Measurements from ENCODE around the gene PFDN2.
A peak's percentile ranks its signal among the peaks of the same experiment; 100 is the strongest.

Gene PFDN2

DNA sequence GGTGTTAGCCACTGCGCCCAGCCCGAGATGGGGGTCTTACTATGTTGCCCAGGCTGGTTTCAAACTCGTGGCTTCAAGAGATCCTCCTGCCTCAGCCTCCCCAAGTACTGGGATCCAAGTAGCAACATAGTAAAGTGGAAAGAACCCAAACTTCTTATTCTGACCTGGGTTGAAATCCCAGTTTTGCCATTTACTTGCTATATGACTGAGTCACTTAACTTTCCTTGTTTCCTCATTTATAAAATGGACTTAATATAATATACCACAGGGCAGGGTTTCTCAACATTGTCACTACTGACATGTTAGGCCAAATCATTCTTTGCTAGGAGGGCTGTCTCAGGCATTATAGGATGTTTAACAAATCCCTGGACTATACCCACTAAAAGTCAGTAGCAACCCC is 6.7 kb downstream of the PFDN2 start:
- TF ChIP-seq, protein P1, sequence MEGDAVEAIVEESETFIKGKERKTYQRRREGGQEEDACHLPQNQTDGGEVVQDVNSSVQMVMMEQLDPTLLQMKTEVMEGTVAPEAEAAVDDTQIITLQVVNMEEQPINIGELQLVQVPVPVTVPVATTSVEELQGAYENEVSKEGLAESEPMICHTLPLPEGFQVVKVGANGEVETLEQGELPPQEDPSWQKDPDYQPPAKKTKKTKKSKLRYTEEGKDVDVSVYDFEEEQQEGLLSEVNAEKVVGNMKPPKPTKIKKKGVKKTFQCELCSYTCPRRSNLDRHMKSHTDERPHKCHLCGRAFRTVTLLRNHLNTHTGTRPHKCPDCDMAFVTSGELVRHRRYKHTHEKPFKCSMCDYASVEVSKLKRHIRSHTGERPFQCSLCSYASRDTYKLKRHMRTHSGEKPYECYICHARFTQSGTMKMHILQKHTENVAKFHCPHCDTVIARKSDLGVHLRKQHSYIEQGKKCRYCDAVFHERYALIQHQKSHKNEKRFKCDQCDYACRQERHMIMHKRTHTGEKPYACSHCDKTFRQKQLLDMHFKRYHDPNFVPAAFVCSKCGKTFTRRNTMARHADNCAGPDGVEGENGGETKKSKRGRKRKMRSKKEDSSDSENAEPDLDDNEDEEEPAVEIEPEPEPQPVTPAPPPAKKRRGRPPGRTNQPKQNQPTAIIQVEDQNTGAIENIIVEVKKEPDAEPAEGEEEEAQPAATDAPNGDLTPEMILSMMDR (conservative IDR thresholded peaks at IDR 0.05; ENCODE audit: low read depth, low read length), result no peak
- Histone ChIP-seq H3K27ac (no peak overlapping the region), H3K27me3 (ENCODE audit: insufficient read depth, low read depth) (no peaks in the 10 kb centered on the region), H3K4me1 (ENCODE audit: low read depth, poor library complexity, severe bottlenecking) (peaks cover 45% of the 10 kb centered on the region), H4K20me1 (ENCODE audit: insufficient read depth) (peaks cover 45% of the 10 kb centered on the region), H3K36me3 (ENCODE audit: insufficient read depth) (no peaks in the 10 kb centered on the region; the same call in 1 of the 2 replicates), H2AFZ (ENCODE audit: low read depth) (no peak overlapping the region), H3K4me2 (no peak overlapping the region), H3K79me2 (ENCODE audit: insufficient read depth, low read depth) (peaks cover 95% of the 10 kb centered on the region), H3K9ac (no peak overlapping the region), H3K4me3 (IDR thresholded peaks at IDR 0.05; ENCODE audit: insufficient read depth, low read depth, low read length) (no peak overlapping the region)

DNA sequence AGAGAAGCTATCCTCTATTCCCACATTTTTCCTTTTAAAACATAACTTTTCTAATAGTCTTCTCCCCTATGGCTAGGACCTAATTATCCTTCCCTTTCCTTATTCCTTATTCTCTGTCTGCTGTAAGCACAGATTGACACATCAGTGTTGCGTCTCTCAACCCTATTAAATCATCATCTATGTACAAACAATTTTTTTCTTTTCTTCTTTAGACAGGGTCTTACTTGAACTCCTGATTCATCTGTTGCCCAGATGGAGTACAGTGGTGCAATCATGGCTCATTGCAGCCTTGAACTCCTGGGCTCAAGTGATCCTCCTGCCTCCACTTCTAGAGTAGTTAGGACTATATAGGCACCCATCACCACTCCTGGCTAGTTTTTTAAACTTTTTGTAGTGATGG is 11.4 kb downstream of the PFDN2 start:
- no peaks in the 10 kb centered on the region for H3K27me3 ChIP-seq (ENCODE audit: insufficient read depth, low read depth)
- H3K36me3 ChIP-seq (ENCODE audit: insufficient read depth), result no peaks in the 10 kb centered on the region; the same call in 1 of the 2 replicates
- TF ChIP-seq, protein P1 (conservative IDR thresholded peaks at IDR 0.05; ENCODE audit: low read depth, low read length), result no peak
- H3K4me3 ChIP-seq (IDR thresholded peaks at IDR 0.05; ENCODE audit: insufficient read depth, low read depth, low read length), result no peak overlapping the region
- H3K9ac ChIP-seq, result no peak overlapping the region
- peaks cover 20% of the 10 kb centered on the region; the same call in 1 of the 2 replicates for H4K20me1 ChIP-seq (ENCODE audit: insufficient read depth)
- H2AFZ ChIP-seq (ENCODE audit: low read depth), result no peak overlapping the region
- peaks cover 5% of the 10 kb centered on the region for H3K4me1 ChIP-seq (ENCODE audit: low read depth, poor library complexity, severe bottlenecking)
- no peak overlapping the region for H3K4me2 ChIP-seq
- H3K79me2 ChIP-seq (ENCODE audit: insufficient read depth, low read depth), result peaks cover 88% of the 10 kb centered on the region
- no peak overlapping the region for H3K27ac ChIP-seq

DNA sequence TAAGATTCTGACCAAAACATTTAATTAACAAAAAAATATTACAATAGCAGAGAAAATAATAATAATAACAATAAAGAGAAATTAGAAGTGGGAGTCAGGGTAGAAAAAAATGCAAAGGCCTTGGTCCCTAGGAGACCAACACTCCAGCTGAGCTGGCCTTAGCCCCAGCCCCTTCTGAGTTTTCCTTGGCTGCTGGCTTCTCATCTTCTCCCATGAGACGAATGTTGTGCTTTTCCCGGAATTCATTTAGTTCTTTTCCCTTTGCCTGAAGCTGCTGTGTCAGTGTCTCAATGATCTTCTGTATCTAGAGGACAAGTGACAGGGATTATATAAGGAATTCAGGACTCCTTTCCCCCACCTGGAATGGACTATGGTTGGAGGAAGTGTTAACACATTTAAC is 17.3 kb downstream of the PFDN2 start:
- H3K27ac ChIP-seq, result no peak overlapping the region
- H2AFZ ChIP-seq (ENCODE audit: low read depth), result no peak overlapping the region
- TF ChIP-seq, protein P1 (conservative IDR thresholded peaks at IDR 0.05; ENCODE audit: low read depth, low read length), result no peak
- peaks cover 34% of the 10 kb centered on the region for H3K79me2 ChIP-seq (ENCODE audit: insufficient read depth, low read depth)
- H3K4me1 ChIP-seq (ENCODE audit: low read depth, poor library complexity, severe bottlenecking), result peaks cover 21% of the 10 kb centered on the region
- H3K27me3 ChIP-seq (ENCODE audit: insufficient read depth, low read depth), result no peaks in the 10 kb centered on the region
- H4K20me1 ChIP-seq (ENCODE audit: insufficient read depth), result peaks cover 4% of the 10 kb centered on the region; the same call in 1 of the 2 replicates
- no peak overlapping the region for H3K9ac ChIP-seq
- peaks cover 4% of the 10 kb centered on the region; the same call in 1 of the 2 replicates for H3K36me3 ChIP-seq (ENCODE audit: insufficient read depth)
- H3K4me3 ChIP-seq (IDR thresholded peaks at IDR 0.05; ENCODE audit: insufficient read depth, low read depth, low read length), result no peak overlapping the region
- no peak overlapping the region for H3K4me2 ChIP-seq

DNA sequence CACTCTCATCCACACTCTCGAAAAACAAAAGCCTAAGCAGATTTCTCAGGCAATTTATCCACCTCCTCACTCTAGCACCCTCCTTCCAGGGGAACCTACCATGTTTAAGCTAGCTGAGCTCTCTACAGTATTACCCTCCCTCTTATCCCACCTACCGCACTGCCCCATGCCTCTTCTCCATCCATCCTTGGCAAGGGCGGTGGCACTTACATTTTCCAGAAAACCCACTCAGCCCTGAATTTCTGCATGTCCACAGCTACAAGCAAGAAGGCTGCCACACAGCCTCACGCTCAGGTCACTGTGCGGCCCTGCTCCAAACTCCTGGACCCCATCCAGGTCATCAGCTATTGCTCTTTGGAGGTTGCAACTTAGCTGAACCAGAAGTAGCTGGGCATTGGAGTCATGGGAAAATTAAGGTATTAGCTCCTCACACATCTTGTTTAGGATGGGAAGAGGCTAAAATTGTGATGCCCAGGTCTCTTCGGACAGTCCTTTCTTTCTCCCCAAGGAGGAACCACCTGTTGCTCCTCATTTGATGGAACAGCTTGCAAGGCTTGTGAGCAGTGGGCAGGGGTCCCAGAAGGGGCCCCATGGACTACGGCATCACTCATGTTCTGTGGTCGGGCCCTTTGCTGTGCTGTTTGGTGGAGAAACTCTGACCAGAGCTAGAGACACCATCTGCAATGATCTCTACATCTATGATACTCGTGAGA is 18.6 kb downstream of the PFDN2 start:
- H2AFZ ChIP-seq (ENCODE audit: low read depth), result peak overlapping the region; percentile 90; the same call in 1 of the 2 replicates
- no peak overlapping the region for H3K27ac ChIP-seq
- H3K9ac ChIP-seq, result no peak overlapping the region; the same call in 1 of the 2 replicates
- peaks cover 4% of the 10 kb centered on the region; the same call in 1 of the 2 replicates for H4K20me1 ChIP-seq (ENCODE audit: insufficient read depth)
- TF ChIP-seq, protein P1 (conservative IDR thresholded peaks at IDR 0.05; ENCODE audit: low read depth, low read length), result no peak
- peaks cover 16% of the 10 kb centered on the region for H3K4me1 ChIP-seq (ENCODE audit: low read depth, poor library complexity, severe bottlenecking)
- peak overlapping the region; percentile 97 for H3K4me2 ChIP-seq
- H3K4me3 ChIP-seq (IDR thresholded peaks at IDR 0.05; ENCODE audit: insufficient read depth, low read depth, low read length), result peak overlapping the region; percentile 99
- H3K27me3 ChIP-seq (ENCODE audit: insufficient read depth, low read depth), result no peaks in the 10 kb centered on the region
- peaks cover 21% of the 10 kb centered on the region; the same call in 1 of the 2 replicates for H3K79me2 ChIP-seq (ENCODE audit: insufficient read depth, low read depth)
- peaks cover 4% of the 10 kb centered on the region; the same call in 1 of the 2 replicates for H3K36me3 ChIP-seq (ENCODE audit: insufficient read depth)

All from KMS-11 (cell line).